ENCODE data around the gene PPP2R5E. TPM values are rescaled to one million over a fixed set of nuclear protein-coding genes. Genes with fewer than 3 reads are reported as not detected.

The PPP2R5E gene
- total RNA-seq, 2 experiments from 2014 or later: 39.5 to 39.8 TPM

DNA sequence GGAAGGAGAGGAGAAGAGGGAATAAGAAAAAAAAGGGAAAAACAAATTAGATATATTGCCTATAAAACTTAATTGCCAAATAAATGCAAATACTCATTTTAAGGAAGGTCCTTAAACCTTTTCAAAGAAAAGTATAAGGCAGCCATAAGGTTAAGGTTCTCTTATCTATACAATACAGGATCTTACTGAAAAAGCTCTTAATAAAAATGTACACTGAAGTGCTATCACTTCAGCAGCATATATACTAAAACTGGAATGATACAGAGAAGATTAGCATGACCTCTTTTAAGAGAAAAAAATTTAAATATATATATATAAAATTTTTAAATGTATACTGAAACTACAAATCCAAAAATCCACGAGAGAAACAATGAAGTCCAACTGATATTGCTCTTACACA, 65.6 kb downstream of the PPP2R5E start:
- intact Hi-C loops (cut with micrococcal nuclease): loop anchor here (5.0 kb wide), 1 partner anchor 65 kb away; the partner anchor contains the start of gene PPP2R5E
- Mint-ChIP-seq H3K4me1 (ENCODE audit: low read depth) (peaks cover 51% of the 10 kb centered on the region), H3K27me3 (no peaks in the 10 kb centered on the region), H3K27ac (peak overlapping the region; percentile 46), H3K9me3 (no peaks in the 10 kb centered on the region), H3K36me3 (ENCODE audit: low read depth) (no peaks in the 10 kb centered on the region), H3K4me3 (peak overlapping the region; percentile 8)
- POLR2A ChIA-PET: interaction anchor here (1.3 kb wide), 1 partner anchor 250 kb away, joined by 3 read pairs; the partner anchor contains the start of gene SGPP1
- TF ChIP-seq, protein P1, sequence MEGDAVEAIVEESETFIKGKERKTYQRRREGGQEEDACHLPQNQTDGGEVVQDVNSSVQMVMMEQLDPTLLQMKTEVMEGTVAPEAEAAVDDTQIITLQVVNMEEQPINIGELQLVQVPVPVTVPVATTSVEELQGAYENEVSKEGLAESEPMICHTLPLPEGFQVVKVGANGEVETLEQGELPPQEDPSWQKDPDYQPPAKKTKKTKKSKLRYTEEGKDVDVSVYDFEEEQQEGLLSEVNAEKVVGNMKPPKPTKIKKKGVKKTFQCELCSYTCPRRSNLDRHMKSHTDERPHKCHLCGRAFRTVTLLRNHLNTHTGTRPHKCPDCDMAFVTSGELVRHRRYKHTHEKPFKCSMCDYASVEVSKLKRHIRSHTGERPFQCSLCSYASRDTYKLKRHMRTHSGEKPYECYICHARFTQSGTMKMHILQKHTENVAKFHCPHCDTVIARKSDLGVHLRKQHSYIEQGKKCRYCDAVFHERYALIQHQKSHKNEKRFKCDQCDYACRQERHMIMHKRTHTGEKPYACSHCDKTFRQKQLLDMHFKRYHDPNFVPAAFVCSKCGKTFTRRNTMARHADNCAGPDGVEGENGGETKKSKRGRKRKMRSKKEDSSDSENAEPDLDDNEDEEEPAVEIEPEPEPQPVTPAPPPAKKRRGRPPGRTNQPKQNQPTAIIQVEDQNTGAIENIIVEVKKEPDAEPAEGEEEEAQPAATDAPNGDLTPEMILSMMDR (IDR thresholded peaks at IDR 0.05): no peak
- ATAC-seq: no peak
- no peak for DNase-seq
- CTCF ChIA-PET: no interaction called here

DNA sequence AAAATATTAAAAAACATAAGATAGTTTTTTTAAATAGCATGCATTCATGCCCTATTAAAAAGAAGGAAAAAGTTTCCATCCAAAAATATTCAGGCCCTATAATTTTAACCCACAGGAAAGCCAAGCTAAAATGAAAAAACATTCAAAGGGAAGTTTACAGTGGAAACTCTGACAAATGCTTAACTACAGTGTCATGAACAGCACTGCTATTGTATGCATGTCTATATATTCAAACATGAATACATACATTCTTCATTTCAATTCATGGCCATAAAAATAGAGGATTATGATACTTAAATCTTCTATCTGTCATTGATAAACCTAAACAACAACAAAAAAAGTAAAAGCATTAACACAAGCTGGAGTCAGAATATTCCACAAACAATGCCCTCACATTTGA, 67.4 kb downstream of the PPP2R5E start:
- H3K27me3 Mint-ChIP-seq: no peaks in the 10 kb centered on the region

DNA sequence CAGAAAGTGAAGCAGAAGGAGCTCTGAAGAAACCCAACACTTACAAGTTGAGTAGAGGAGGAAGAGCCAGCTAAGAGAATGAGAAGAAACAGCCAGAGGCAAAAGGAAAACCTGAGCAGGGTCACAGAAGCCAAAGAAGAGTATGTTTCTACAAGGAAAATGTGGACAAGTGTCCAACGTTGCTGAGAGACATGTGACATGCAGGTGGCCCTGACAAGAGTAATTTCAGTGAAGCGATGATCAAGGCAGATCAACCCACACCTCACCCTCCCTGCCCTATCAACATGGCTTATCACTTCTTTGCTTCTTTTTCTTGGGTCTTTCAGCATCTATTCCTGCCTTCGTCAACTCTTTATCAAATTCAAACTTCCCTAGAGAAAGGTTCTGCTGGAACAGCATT, 68.3 kb downstream of the PPP2R5E start:
- CTCF ChIA-PET: no interaction called here
- Mint-ChIP-seq H3K9me3 (no peaks in the 10 kb centered on the region), H3K27ac (no peak overlapping the region), H3K27me3 (no peaks in the 10 kb centered on the region), H3K4me1 (ENCODE audit: low read depth) (peaks cover 61% of the 10 kb centered on the region), H3K4me3 (no peak overlapping the region), H3K36me3 (ENCODE audit: low read depth) (no peaks in the 10 kb centered on the region)
- DNase-seq (no peak), ATAC-seq (no peak)
- POLR2A ChIA-PET: no interaction called here
- TF ChIP-seq, protein P1 (IDR thresholded peaks at IDR 0.05): no peak
- intact Hi-C loops (cut with micrococcal nuclease): loop anchor here (5.0 kb wide), 1 partner anchor 67 kb away; the partner anchor contains the start of gene PPP2R5E

More for the DNA sequence above, 67.4 kb downstream of the PPP2R5E start:
- H3K4me1 Mint-ChIP-seq (ENCODE audit: low read depth): peaks cover 62% of the 10 kb centered on the region
- TF ChIP-seq, protein P1 (IDR thresholded peaks at IDR 0.05): no peak
- H3K36me3 Mint-ChIP-seq (ENCODE audit: low read depth): no peaks in the 10 kb centered on the region
- ATAC-seq (no peak), DNase-seq (no peak)
- CTCF ChIA-PET: no interaction called here
- H3K9me3 Mint-ChIP-seq: no peaks in the 10 kb centered on the region
- no peak overlapping the region for H3K4me3 Mint-ChIP-seq
- POLR2A ChIA-PET: no interaction called here
- intact Hi-C loops (cut with micrococcal nuclease): loop anchor here (5.0 kb wide), 1 partner anchor 67 kb away; the partner anchor contains the start of gene PPP2R5E
- no peak overlapping the region for H3K27ac Mint-ChIP-seq

DNA sequence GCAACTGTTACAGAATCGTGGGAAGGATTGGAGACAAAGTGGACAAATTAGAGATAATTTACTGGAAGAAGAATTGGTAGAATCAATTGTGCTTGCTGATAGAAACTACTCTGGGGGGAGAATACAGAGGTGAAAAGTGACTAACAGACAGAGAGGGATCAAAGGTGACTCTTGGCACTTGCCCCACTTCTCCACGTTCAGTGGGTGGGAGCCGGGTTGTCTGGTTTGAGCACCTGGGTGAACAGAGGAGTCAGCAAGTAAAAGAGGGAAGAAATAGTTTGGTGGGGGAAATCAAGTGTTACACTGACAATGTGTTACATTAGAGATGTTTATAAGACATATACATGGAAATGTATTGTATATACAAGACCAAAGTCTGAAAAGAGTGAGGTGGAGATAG, 69.1 kb downstream of the PPP2R5E start:
- ChIA-PET CTCF (no interaction called here), POLR2A (no interaction called here)
- DNase-seq: peak; percentile 43
- TF ChIP-seq, protein P1 (IDR thresholded peaks at IDR 0.05): no peak
- H3K4me3 Mint-ChIP-seq: no peak overlapping the region
- H3K4me1 Mint-ChIP-seq (ENCODE audit: low read depth): peaks cover 60% of the 10 kb centered on the region
- no peaks in the 10 kb centered on the region for H3K9me3 Mint-ChIP-seq
- H3K36me3 Mint-ChIP-seq (ENCODE audit: low read depth): no peaks in the 10 kb centered on the region
- no peak for ATAC-seq
- no peak overlapping the region for H3K27ac Mint-ChIP-seq
- no peaks in the 10 kb centered on the region for H3K27me3 Mint-ChIP-seq
- intact Hi-C loops (cut with micrococcal nuclease): no loop called here

DNA sequence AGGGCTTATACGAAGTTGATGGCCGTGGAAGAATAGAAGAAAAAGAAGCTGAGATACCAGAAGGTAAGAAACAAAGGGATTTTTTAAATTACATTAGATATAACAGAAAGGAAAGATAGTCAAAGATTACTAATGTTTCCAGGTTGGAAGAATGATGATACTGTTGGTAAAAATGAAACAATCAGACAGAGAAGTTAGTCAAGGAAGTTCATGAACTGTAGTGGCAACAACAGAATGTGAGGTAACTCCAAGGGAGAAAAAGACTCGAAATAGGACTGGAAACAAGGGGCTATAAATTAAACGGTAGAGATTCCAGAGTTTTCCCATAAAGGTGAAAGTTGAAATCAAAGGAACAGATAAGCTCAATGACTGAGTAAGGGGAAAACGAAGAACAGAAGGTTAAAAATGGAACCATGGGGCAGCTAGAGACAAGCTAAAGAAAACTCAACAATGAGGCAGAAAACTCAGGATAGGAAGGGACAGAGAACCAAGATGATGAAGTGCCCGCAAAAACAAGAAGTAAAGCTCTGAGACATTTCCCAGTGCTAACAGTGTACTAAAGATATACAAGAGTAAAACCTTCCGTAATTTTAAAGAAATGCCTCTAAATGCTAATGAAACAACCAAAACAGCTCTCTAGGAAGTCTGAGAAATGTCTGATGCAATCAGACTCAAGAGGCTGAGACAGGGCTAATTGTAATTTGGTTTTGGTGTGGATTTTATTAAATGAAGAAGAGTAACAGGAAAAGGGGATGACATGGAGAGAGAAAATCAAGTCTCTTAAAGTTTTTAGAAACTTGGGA, 70.0 kb downstream of the PPP2R5E start:
- intact Hi-C loops (cut with micrococcal nuclease): no loop called here
- TF ChIP-seq, protein P1 (IDR thresholded peaks at IDR 0.05): no peak
- DNase-seq (no peak), ATAC-seq (no peak)
- CTCF ChIA-PET: interaction anchor here (1.1 kb wide), 1 partner anchor 20 kb away, joined by 4 read pairs; no protein-coding TSS in a partner anchor
- POLR2A ChIA-PET: interaction anchor here (0.6 kb wide), 1 partner anchor 70 kb away, joined by 3 read pairs; the partner anchor contains the start of gene PPP2R5E
- Mint-ChIP-seq H3K27ac (no peak overlapping the region), H3K36me3 (ENCODE audit: low read depth) (no peaks in the 10 kb centered on the region), H3K4me3 (no peak overlapping the region), H3K9me3 (no peaks in the 10 kb centered on the region), H3K27me3 (no peaks in the 10 kb centered on the region), H3K4me1 (ENCODE audit: low read depth) (peaks cover 59% of the 10 kb centered on the region)

Data from activated CD8-positive, alpha-beta T cell treated with anti-CD3 and anti-CD28 coated beads for 36 hours (primary cell).